Lung (tissue), 12 donors: ENCODE results near the gene EFNA5. TPM values are rescaled to one million over a fixed set of nuclear protein-coding genes. Genes with fewer than 3 reads are reported as not detected.

Experiments used
- ATAC-seq: fragments of 200-7000 bp; cut with Tn5 transposase; one replicate; pipeline ENCODE4 v1.9.1; 2020; ENCODE audit warnings: moderate number of reproducible peaks; ENCODE audit not compliant: insufficient read depth, low FRiP score
- DNase-seq, 3 donors: peaks; one replicate each; pipeline ENCODE4 v3.0.0-alpha.2; 2013 to 2017
- H3K27ac ChIP-seq, 2 donors: one replicate each; pipeline ENCODE4 v1.5.1; 2013; ENCODE audit warnings: mild to moderate bottlenecking in 2 of 2, moderate library complexity in 2 of 2, control low read depth in 1 of 2, inconsistent platforms in 1 of 2, low read depth in 1 of 2, low read length in 1 of 2
- H3K27me3 ChIP-seq, 3 donors: one replicate each; pipeline ENCODE4 v1.5.1; 2013; ENCODE audit warnings: low read length in 2 of 3; ENCODE audit not compliant: control insufficient read depth in 3 of 3, insufficient read depth in 3 of 3
- H3K36me3 ChIP-seq, 4 donors: one replicate each; pipeline ENCODE4 v1.5.1; 2013; ENCODE audit warnings: low read length in 4 of 4, mild to moderate bottlenecking in 1 of 4, moderate library complexity in 1 of 4; ENCODE audit not compliant: control insufficient read depth in 4 of 4, insufficient read depth in 4 of 4
- H3K4me1 ChIP-seq, 5 donors: one replicate each; pipeline ENCODE4 v1.5.1; 2013; ENCODE audit warnings: low read length in 5 of 5, mild to moderate bottlenecking in 2 of 5, moderate library complexity in 1 of 5; ENCODE audit not compliant: control insufficient read depth in 5 of 5, insufficient read depth in 5 of 5
- H3K4me3 ChIP-seq: one replicate; pipeline ENCODE4 v1.5.1; 2013; ENCODE audit warnings: mild to moderate bottlenecking, control low read depth, moderate library complexity
- H3K9ac ChIP-seq, 2 donors: one replicate each; pipeline ENCODE4 v1.5.1; 2013; ENCODE audit warnings: low read length in 2 of 2, control low read depth in 1 of 2; ENCODE audit not compliant: insufficient read depth in 1 of 2
- H3K9me3 ChIP-seq, 4 donors: one replicate each; pipeline ENCODE4 v1.5.1; 2013; ENCODE audit warnings: low read length in 3 of 4, mild to moderate bottlenecking in 1 of 4, moderate library complexity in 1 of 4; ENCODE audit not compliant: control insufficient read depth in 4 of 4, insufficient read depth in 3 of 4
- WGBS, 2 donors: extraction: QIAGEN DNeasy Blood & Tissue Kit; methylation state at CpG; one replicate each; pipeline ENCODE4 v1.1.7; 2013; 5-methylcytosine and 5-hydroxymethylcytosine counted together
- polyA plus RNA-seq, 2 donors: library from polyadenylated mRNA; stranded (reverse); fragments of 200-250 nt; gene quantifications; one replicate each; pipeline ENCODE4 v1.2.1, GENCODE V29; 2013
- total RNA-seq, 2 donors: library from RNA; depleted of rRNA in 1 of 2; stranded (reverse); fragments of >200 nt in 1 of 2; gene quantifications; one replicate each; pipeline ENCODE4 v1.2.1, GENCODE V29; 2014 to 2021
- TF ChIP-seq, protein P1 (sequence below): IDR thresholded peaks from 2 replicates; pipeline ENCODE4 v1.5.1; 2012; ENCODE audit warnings: mild to moderate bottlenecking; ENCODE audit errors: control extremely low read depth, extremely low read depth
- donor health status: control.
- donor health status: control.
- donor health status: Bipolar disorder and iron deficiency.
- donor health status: healthy.
- donor health status: DM: yes; HTN: yes; CAD: no.

EFNA5 gene
- total and polyA plus RNA-seq, 4 donors: 2.1 to 18.4 (median 7.8) TPM

DNA sequence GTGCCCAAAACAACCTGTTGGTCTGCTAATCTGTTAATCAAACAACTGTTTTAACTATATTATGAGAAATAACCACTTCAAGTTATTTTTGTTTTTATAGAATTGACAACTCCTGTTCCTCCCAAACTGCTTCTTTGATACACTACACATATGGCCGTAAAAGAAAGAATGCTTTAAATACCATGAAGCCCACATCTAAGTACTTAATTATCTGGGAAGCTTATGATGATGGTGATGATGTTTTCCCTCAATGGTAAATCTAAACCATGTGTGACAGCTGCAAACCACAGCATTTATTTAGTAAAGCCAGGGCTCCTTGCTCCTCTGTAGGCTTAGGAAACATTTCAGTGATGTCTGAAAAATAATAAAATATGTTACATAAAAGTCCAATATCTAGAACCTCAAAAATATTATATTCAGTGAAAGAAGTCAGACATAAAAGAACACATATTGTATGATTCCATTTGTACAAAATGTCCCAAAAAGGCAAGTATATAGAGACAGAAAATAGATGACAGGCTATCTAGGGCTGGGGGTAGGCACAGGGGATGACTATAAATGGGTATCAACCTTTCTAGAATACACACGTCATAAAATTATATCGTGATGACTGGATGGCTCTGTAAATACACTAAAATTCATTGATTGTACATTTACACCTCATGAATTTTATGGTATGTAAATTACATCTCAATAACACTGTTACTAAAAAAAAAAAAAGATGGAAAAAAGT lies 154.1 kb downstream of the EFNA5 start:
- WGBS, 2 donors: 90 to 95% methylated on average over 3 of the region's 3 CpGs
- Histone ChIP-seq H3K9ac (no peak overlapping the region), H3K9me3 (no peaks in the 10 kb centered on the region), H3K27ac (no peak overlapping the region), H3K27me3 (no peaks in the 10 kb centered on the region), H3K4me3 (no peak overlapping the region), H3K4me1 (peaks cover 0 to 26% (median 6%) of the 10 kb centered on the region in 5 donors), H3K36me3 (no peaks in the 10 kb centered on the region)
- no peak for ATAC-seq
- TF ChIP-seq, protein P1, sequence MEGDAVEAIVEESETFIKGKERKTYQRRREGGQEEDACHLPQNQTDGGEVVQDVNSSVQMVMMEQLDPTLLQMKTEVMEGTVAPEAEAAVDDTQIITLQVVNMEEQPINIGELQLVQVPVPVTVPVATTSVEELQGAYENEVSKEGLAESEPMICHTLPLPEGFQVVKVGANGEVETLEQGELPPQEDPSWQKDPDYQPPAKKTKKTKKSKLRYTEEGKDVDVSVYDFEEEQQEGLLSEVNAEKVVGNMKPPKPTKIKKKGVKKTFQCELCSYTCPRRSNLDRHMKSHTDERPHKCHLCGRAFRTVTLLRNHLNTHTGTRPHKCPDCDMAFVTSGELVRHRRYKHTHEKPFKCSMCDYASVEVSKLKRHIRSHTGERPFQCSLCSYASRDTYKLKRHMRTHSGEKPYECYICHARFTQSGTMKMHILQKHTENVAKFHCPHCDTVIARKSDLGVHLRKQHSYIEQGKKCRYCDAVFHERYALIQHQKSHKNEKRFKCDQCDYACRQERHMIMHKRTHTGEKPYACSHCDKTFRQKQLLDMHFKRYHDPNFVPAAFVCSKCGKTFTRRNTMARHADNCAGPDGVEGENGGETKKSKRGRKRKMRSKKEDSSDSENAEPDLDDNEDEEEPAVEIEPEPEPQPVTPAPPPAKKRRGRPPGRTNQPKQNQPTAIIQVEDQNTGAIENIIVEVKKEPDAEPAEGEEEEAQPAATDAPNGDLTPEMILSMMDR: no peak
- no peak for DNase-seq

DNA sequence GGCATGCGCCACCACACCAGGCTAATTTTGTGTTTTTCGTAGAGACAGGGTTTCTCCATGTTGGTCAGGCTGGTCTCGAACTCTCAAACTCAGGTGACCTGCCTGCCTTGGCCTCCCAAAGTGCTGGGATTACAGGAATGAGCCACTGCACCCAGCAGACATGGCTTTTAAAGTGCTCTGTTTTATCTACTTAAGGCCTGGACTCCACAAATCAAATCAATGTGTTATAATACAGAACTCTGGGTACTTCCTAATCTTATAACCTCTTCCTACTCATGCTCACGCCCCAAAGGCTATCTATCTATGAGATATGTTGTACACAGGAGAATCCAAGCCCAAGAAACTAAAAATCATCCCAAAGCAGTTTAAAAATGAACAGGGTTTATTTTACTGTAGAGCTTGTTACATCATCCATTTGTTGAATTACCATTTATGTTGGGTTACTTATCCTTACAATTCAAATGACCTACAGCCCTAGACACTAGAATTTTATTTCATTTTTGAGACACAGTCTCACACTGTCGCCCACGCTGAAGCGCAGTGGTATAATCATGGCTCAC lies 155.1 kb downstream of the EFNA5 start:
- TF ChIP-seq, protein P1: no peak
- no peak for ATAC-seq
- Histone ChIP-seq H3K4me3 (no peak overlapping the region), H3K27ac (no peak overlapping the region), H3K36me3 (no peaks in the 10 kb centered on the region), H3K9ac (no peak overlapping the region), H3K4me1 (peaks cover 0 to 25% (median 6%) of the 10 kb centered on the region in 5 donors), H3K27me3 (no peaks in the 10 kb centered on the region), H3K9me3 (no peaks in the 10 kb centered on the region)
- no peak for DNase-seq
- WGBS, 2 donors: 93 to 94% methylated on average over 7 of the region's 7 CpGs

DNA sequence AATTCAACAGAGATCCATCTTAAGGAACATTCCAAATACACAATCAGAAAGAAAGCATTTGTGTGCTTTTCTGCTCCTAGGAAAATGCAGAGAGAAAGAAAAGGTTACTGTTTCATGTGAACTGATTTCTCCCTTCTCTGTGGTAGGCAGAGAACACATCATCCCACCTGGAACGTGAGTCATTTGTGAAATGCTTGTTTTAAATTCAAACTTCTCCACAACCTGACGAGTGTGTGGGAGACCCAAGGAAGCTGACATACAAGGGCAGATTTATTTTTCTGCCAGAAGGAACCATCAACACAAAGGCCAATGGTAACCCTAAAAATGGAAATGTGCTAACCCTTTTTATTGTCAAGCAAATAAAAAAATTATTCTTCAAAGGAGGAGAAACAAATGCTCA lies 156.4 kb downstream of the EFNA5 start:
- H3K4me3 ChIP-seq: no peak overlapping the region
- 79 to 87% methylated on average over 2 of the region's 2 CpGs for WGBS, 2 donors
- no peaks in the 10 kb centered on the region for H3K9me3 ChIP-seq
- no peaks in the 10 kb centered on the region for H3K36me3 ChIP-seq
- TF ChIP-seq, protein P1: no peak
- H3K9ac ChIP-seq: no peak overlapping the region
- H3K4me1 ChIP-seq: peaks cover 0 to 17% (median 0%) of the 10 kb centered on the region in 5 donors
- DNase-seq (no peak), ATAC-seq (no peak)
- no peak overlapping the region for H3K27ac ChIP-seq
- no peaks in the 10 kb centered on the region for H3K27me3 ChIP-seq
